ENCODE measurements around the gene PTMS.

DNA sequence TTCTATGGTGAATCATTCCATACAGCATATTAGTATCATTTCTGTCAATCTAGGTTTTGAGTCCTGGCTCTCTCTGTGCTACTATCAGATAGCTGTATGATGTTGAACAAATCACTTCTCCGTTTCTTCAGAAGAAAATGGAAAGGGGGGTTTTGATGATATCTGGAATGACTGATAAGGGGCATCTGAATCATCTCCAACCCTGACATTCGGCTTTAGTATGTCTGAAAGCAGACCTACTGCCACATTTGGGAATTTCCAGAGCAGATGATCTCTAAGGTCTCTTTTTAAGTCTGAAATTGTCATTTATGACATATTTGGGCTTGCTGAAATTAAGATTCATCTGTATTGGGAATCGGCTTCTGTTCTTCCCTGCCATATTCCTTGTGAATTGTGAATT lies 23.3 kb upstream of the PTMS start:
- TF ChIP-seq NR2F6 (IDR thresholded peaks at IDR 0.05) (no peak), NR2F6 (CRISPR knock-in tag; IDR thresholded peaks at IDR 0.05) (no peak), MNT (IDR thresholded peaks at IDR 0.05) (no peak), ZNF12 (CRISPR knock-in tag; IDR thresholded peaks at IDR 0.05) (no peak), HNF4G (IDR thresholded peaks at IDR 0.05; ENCODE audit: borderline replicate concordance, low read depth, low read length) (no peak), HNF4G (CRISPR knock-in tag; IDR thresholded peaks at IDR 0.05; ENCODE audit: borderline replicate concordance, low read depth) (no peak), ZKSCAN8 (CRISPR knock-in tag; IDR thresholded peaks at IDR 0.05; ENCODE audit: borderline replicate concordance) (no peak), ATF7 (IDR thresholded peaks at IDR 0.05) (no peak), ATF7 (CRISPR knock-in tag; IDR thresholded peaks at IDR 0.05) (no peak), ZBTB33 (CRISPR knock-in tag; IDR thresholded peaks at IDR 0.05) (no peak), ZBTB1 (CRISPR knock-in tag; IDR thresholded peaks at IDR 0.05; ENCODE audit: borderline replicate concordance) (no peak), FOXJ3 (CRISPR knock-in tag; IDR thresholded peaks at IDR 0.05; ENCODE audit: borderline replicate concordance) (no peak), CBX1 (IDR thresholded peaks at IDR 0.05; ENCODE audit: low read depth) (no peak)
- TF ChIP-seq, protein P1, sequence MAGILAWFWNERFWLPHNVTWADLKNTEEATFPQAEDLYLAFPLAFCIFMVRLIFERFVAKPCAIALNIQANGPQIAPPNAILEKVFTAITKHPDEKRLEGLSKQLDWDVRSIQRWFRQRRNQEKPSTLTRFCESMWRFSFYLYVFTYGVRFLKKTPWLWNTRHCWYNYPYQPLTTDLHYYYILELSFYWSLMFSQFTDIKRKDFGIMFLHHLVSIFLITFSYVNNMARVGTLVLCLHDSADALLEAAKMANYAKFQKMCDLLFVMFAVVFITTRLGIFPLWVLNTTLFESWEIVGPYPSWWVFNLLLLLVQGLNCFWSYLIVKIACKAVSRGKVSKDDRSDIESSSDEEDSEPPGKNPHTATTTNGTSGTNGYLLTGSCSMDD (CRISPR knock-in tag; IDR thresholded peaks at IDR 0.05), result no peak

Data from HepG2 (cell line).